Sciatic nerve (tissue), 2 donors: ENCODE results near the gene ROBO2. TPM values are rescaled to one million over a fixed set of nuclear protein-coding genes. Genes with fewer than 3 reads are reported as not detected.

Experiments used
- ATAC-seq: fragments of 200-7000 bp; cut with Tn5 transposase; one replicate; pipeline ENCODE4 v1.9.1; 2020; ENCODE audit warnings: mild to moderate bottlenecking, moderate library complexity
- DNase-seq: peaks from one replicate; pipeline ENCODE4 v3.0.0-alpha.2; 2020; ENCODE audit warnings: low spot score
- intact Hi-C: fragments of 100-400 bp; cut with DNase I; formaldehyde crosslinking; loops from one replicate; pipeline ENCODE4 v1.14.2; 2022
- total RNA-seq: library from RNA; stranded (reverse); fragmentation: NEBNext Ultra II Directional; extraction: Animal tissue kit (Norgen Biotek cat#: 25700); gene quantifications from one replicate; pipeline ENCODE4 v1.2.1, GENCODE V29; 2021
- donor health status: DM: no; HTN: no; CAD: no.
- donor health status: DM: no; HTN: no; CAD: no.

Gene ROBO2
- 1.6 TPM for total RNA-seq

GRCh38 chr3:77039606-77040171 lies at the start of gene ROBO2:
ROBO2 (plus strand) TSS chr3:77040099; CDS start chr3:77040786, 687 bp downstream.
- peak; percentile 61 for ATAC-seq
- intact Hi-C loops, result no loop called here
- peak; percentile 56 for DNase-seq

GRCh38 chr3:76990606-76991005 lies 49.3 kb upstream of the ROBO2 start:
- no peak for ATAC-seq
- no peak for DNase-seq
- intact Hi-C loops, result no loop called here

- intact Hi-C loops, result no loop called here
- ATAC-seq (no peak), DNase-seq (no peak)
Observed at GRCh38 chr3:76991165-76991564, 48.7 kb upstream of the ROBO2 start.

- intact Hi-C loops, result no loop called here
- no peak for ATAC-seq
Observed at GRCh38 chr3:76997733-76998132, 42.2 kb upstream of the ROBO2 start.

GRCh38 chr3:76998555-76998954 lies 41.3 kb upstream of the ROBO2 start:
- ATAC-seq (no peak), DNase-seq (no peak)
- intact Hi-C loops, result no loop called here

More at GRCh38 chr3:76997733-76998132, 42.2 kb upstream of the ROBO2 start:
- no peak for DNase-seq

- ATAC-seq, result no peak
- intact Hi-C loops, result no loop called here
- DNase-seq, result no peak
Observed at GRCh38 chr3:77001062-77001701, 38.7 kb upstream of the ROBO2 start.

GRCh38 chr3:77014226-77014625 lies 25.7 kb upstream of the ROBO2 start:
- no peak for ATAC-seq
- intact Hi-C loops, result no loop called here

GRCh38 chr3:77025471-77025870 lies 14.4 kb upstream of the ROBO2 start:
- ATAC-seq, result no peak
- intact Hi-C loops, result no loop called here
- DNase-seq, result no peak

More at GRCh38 chr3:77014226-77014625, 25.7 kb upstream of the ROBO2 start:
- DNase-seq, result no peak

- DNase-seq (no peak), ATAC-seq (no peak)
- intact Hi-C loops, result no loop called here
Observed at GRCh38 chr3:77026904-77027634, 12.8 kb upstream of the ROBO2 start.

GRCh38 chr3:77028005-77028404 lies 11.9 kb upstream of the ROBO2 start:
- ATAC-seq (no peak), DNase-seq (no peak)
- intact Hi-C loops, result no loop called here

- ATAC-seq (peak; percentile 95), DNase-seq (peak; percentile 68)
Observed at GRCh38 chr3:77038468-77038929, 1.4 kb upstream of the ROBO2 start.

GRCh38 chr3:77038930-77039605 lies 831 bp upstream of the ROBO2 start:
- DNase-seq (no peak), ATAC-seq (peak; percentile 56)
- intact Hi-C loops, result no loop called here

More at GRCh38 chr3:77038468-77038929, 1.4 kb upstream of the ROBO2 start:
- intact Hi-C loops, result no loop called here

GRCh38 chr3:77040216-77040615 lies 317 bp downstream of the ROBO2 start:
- DNase-seq, result no peak
- intact Hi-C loops, result no loop called here
- no peak for ATAC-seq

GRCh38 chr3:77040926-77041722 lies 1.2 kb downstream of the ROBO2 start:
- no peak for DNase-seq
- ATAC-seq, result no peak

GRCh38 chr3:77041811-77042210 lies 1.9 kb downstream of the ROBO2 start:
- ATAC-seq (no peak), DNase-seq (no peak)
- intact Hi-C loops, result no loop called here

More at GRCh38 chr3:77040926-77041722, 1.2 kb downstream of the ROBO2 start:
- intact Hi-C loops, result no loop called here

- DNase-seq (no peak), ATAC-seq (no peak)
- intact Hi-C loops, result no loop called here
Observed at GRCh38 chr3:77042343-77042742, 2.4 kb downstream of the ROBO2 start.

GRCh38 chr3:77042882-77043281 lies 3.0 kb downstream of the ROBO2 start:
- intact Hi-C loops, result no loop called here
- DNase-seq (no peak), ATAC-seq (no peak)

- ATAC-seq (no peak), DNase-seq (no peak)
- intact Hi-C loops, result no loop called here
Observed at GRCh38 chr3:77045686-77046085, 5.8 kb downstream of the ROBO2 start.

GRCh38 chr3:77048186-77048585 lies 8.3 kb downstream of the ROBO2 start:
- intact Hi-C loops, result no loop called here
- DNase-seq (no peak), ATAC-seq (no peak)
